GM10847 (cell line): Measurements from ENCODE around the gene ZNF91.

Experiments
- POLR2A ChIP-seq: IDR thresholded peaks from 2 replicates; pipeline ENCODE4 v1.6.1; 2011; ENCODE audit not compliant: insufficient read length; ENCODE audit errors: extremely low read depth

ZNF91 gene

DNA sequence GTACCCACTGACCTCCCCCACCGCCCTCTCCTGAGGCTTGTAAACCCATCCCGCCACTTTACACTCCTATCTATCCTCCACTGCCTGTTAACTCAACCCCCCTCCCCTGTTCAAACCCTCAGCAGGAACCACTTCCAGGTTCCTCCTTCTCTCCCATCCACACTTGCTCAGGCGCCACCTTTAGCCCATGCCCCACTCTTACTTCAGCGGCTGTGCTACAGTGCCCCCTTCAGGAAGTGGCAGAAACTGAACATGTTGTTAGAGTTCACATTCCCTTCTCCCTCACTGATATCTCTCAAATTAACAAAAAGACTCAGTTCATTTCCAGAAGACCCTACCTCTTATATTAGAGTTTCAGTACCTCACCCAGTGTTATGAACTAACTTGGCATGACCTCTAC lies 49.4 kb downstream of the ZNF91 start:
- no peak for TF ChIP-seq POLR2A

DNA sequence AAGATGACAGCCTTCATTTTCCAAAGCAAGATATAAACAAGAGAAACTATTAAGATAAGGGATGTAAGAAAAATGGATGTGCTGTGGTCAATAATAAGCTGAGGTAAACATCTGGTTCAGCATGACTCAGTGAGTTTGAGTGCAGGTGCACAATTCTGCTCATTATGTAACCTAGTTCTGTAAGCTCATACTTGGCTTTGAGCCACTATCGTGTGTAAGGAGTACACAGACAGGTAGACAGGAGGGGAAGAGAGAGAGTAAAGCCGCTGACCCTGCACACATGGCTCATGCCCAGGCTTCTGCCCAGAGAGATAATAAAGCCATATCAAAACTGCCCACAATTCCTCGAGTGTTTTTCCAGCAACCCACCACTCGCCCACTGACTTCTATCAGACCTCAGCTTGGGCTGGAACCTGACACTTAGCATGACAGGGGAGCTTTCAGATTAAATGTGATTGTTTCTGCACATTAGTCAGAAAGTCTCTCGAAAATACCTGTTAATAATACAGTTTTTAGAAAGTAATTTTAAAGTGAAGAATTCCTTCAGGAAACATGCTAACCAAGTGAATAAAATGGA lies 51.7 kb downstream of the ZNF91 start:
- no peak for TF ChIP-seq POLR2A

DNA sequence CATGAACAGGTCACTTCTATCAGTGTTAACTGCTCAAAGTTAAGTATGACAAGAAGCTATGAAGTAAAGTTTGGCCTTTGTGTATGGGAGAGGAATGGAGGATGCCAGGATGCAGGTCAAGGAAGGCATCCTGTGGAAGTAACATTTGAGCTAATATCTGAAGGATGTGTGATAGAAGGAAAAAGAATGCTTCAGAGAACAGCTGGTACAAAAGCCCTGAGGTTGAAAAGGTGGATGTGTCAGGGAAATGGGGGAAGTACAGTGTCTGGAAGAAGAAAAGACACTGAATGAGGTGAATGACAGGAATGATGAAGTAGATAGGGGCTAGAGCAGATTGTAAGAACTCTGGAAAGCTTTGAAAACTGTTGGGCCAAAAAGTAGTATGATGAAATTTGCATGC lies 67.1 kb downstream of the ZNF91 start:
- TF ChIP-seq POLR2A: no peak

DNA sequence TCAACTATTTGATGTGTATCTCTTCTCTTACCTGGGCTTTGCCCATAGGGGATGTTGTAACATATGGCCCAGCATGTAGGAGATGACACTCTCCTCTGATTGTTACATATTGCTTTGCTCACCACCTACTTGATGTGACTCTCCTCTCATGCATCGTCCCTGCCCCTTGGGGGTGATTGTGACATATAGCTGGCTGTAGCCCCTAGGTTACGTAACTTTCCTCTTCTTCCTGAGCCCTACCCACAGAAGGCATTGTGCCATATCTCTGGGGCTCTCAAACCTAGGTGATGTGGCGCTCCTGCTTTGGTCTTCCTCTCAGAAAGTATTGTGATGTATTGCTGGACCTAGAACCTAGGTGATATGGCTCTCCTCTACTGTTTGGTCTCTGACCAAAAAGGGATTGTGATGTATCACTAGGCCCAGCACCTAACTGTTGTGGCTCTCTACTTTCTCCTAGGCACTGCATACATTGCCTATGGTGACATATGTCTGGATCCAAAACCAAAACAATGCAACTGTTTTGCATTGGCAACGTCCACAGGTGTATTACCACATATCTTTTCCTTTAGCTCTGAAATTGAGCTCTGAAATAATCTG lies 73.2 kb downstream of the ZNF91 start:
- no peak for TF ChIP-seq POLR2A

DNA sequence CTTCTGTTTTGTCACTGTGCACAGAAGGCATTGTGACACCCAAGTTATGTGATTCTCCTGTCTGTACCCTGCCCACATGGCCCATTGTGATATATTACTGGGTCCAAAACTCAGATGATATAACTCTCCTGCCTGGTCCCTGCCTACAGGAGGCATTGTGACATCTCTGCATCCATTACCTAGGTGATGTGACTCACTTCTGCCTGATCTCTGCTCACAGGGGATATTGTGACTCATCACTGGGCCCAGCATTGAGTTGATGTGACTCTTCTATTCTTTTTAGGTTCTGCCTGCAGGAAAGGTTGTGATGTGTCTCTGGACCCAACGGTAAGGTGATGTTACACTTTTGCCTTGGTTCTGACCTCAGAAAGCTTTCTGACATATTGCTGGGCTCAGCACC lies 77.1 kb downstream of the ZNF91 start:
- TF ChIP-seq POLR2A: no peak

DNA sequence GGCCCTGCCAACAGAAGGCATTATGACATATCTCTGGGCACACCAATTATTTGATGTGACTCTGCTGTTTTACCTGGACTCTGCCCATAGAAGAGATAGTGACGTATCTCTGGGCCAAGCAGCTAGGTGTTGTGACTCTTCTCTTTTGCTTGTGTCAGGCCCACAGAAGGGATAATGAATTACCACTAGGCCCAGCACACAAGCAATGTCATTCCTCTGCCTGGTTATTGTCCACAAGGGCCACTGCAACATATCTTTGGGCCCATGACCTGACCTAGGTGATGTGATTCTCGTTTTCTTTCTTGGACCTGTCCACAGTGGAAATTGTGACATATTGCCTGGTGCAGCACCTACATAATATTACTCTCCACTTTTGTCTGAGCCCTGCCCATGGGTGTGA lies 80.0 kb downstream of the ZNF91 start:
- TF ChIP-seq POLR2A: no peak

DNA sequence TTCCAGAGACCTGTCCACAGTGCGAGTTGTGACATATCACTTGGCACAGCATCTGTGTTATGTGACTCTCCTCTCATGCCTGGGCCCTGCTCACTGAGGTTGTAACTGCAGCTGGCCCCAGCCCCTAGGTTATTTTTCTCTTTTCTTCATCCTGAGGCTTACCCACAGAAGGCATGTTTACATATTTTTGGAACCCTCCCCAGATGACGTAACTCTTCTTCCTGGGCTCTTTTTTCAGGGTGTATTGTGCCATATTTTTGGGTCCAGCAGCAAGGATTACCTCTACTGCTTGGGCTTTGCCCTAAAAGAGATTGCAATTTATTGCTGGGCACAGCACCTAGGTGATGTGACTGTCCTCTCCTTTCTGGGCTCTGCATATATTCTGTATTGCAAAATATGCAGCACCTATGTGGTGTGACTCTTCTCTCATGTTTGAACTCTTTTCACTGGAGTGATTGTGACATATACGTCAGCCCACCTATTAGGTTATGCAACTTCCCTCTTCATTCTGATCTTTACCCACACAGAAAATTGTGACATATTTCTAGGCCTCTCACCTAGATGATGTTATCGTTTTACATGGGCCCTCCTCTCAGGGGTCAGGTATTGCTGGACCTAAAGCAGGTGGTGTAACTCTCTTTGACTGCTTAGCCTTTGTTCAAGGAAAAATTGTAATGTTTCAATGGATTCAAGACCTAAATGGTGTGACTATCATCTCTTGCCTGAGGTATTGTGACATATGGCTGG lies 80.6 kb downstream of the ZNF91 start:
- TF ChIP-seq POLR2A: no peak

DNA sequence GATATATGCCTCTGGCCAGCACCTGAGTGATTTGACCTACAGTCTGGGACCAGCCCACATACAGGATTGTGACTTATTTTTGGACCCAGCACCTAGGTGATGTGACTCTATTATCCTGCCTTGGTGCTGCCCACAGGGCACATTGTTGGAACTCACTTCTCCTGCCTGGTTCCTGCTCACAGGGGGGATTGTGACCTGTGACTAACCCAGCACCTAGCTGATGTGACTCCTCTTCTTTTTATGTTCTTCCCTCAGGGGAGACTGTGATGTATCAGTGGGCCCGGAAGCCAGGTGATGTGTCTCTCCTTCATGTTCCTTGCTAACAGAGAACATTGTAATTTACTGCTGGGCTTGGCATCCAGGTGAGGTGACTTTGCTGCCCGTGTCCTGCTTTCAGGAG lies 82.1 kb downstream of the ZNF91 start:
- no peak for TF ChIP-seq POLR2A

DNA sequence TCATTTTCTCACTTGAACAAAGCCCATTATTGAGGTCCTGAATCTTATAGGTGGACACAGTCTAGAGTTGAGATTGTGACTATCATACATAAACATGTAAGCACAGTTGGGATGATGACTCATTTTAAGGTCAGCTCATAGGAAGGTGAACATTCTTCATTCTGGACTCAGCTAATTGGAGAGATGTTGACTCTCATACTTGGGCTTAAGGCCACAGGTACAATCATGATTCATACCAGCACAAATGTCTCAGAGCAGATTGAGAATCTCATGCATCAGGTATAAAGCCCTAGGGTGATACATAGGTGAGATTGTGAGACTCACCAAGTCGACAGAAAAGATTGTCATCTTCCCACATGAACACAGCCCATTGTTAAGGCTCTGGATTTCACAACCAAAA lies 82.8 kb downstream of the ZNF91 start:
- TF ChIP-seq POLR2A: no peak

DNA sequence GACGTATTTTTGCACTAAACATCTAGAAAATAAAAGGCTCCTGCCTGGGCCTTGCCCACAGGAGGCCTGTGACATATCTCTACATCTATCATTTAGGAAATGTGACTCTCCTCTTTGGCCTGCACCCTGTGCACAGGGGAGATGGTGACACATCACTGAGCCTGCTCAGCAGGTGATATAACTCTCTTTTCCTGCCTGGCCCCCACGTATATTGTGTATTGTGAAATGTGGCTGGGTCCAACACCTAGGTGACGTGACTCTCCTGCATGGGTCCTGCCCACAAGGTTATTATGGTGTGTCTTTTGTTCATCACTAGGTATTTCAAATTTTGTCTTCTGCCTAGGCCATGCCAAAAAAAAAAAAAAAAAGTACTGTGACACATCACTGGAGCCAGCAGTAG lies 83.7 kb downstream of the ZNF91 start:
- TF ChIP-seq POLR2A: no peak

DNA sequence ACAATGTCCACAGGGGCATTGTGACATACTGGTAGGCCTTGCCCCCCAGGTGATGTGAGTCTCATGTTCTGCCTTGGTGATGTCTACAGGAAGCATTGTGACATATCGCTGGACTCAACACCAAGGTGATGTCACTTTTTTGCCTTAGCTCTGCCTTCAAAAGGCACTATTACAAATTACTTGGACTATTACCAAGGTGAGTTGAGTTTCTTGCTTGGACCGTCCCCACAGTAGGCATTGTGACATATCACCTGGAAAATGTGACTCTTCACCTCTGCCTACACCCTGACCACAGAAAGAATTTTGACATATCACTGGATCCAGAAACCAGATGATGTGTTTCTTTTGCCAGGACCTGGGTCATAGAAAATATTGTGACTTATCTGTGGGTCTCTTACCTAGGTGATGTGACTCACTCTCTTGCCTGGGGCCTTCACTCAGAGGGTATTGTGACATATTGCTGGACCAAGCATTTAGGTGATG lies 84.5 kb downstream of the ZNF91 start:
- TF ChIP-seq POLR2A: no peak

DNA sequence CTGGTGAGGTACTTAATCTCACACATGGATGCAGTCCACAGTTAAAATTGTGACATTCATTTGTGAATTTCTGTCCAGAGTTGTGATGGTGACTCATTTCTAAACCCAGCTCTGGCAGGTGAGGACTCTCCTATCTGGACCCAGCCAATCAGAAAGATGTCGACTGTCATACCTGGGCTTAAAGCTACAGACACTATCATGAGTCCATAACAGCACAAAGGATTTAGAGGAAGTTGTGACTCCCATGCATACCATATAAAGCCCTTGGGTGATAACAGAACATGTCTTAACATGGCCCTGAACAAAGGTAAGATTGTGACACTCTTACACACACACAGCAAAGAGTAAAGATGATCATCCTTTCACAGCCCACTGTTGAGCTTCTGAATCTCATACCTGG lies 85.3 kb downstream of the ZNF91 start:
- no peak for TF ChIP-seq POLR2A

DNA sequence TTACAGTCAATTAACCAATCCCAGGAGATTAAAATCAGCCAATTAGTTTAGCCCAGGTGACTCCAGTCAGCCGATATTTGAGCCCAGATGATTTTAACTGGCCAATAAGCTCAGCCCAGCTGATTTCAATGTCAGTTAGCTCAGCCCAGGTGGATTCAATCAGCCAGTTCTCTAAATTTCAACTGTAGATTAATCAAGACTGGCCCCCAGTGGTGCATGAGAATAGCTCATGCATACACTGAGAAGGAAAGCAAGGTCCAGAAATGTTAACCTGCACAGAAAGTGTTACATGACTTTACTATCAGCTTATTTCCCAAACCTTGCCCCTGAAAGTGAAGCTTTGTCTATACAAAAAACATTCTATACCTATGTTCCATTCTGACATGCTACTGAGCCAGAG lies 89.7 kb downstream of the ZNF91 start:
- no peak for TF ChIP-seq POLR2A

DNA sequence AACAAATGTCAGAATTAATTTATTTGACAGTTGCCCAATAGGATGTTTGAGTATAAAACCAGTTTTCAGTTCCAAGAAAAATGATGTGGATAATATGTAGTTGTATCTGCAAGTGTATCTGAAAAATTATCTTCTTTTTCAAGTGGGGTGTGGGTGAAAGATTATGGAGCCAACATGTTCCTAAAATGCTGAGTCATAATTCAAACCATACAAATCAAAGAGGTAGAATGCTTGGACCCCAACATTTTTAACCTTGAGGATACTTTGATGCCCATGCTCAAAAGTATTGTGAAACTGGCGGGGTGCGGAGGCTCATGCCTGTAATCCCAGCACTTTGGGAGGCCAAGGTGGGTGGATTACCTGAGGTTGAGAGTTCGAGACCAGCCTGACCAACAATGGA lies 91.0 kb downstream of the ZNF91 start:
- no peak for TF ChIP-seq POLR2A

DNA sequence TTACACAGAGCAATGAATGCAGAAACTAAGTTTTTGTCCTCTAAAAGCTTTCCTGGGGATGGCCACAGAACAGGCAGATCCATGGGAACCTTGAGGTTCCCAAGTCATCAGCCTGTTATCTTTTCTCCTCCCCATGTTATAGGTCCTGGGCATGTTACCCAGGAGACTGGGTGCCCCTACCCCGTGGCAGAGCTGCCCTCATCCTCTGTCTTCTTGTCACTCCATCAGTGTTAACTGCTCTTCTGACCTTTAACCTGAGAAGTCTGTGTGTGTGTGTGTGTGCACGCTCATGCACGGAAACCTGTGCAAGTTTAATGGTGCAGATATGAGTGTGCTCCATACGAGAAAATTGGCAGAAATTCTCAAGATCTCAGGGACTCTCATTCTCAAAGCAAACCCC lies 101.1 kb downstream of the ZNF91 start:
- TF ChIP-seq POLR2A: no peak
